HG03442 (cell line): ENCODE measurements around the gene ZNF618.
"Not testable (repeated sequence)": the region's sequence is repeated elsewhere in the genome, so short reads cannot be mapped to it uniquely, and the experiment has no call there.

ENCODE experiments used
- ATAC-seq: cut with Tn5 transposase; IDR thresholded peaks from one replicate; pipeline ENCODE4 v1.9.1; 2021; ENCODE audit warnings: mild to moderate bottlenecking, moderate library complexity; ENCODE audit not compliant: unreplicated experiment

Gene ZNF618

DNA sequence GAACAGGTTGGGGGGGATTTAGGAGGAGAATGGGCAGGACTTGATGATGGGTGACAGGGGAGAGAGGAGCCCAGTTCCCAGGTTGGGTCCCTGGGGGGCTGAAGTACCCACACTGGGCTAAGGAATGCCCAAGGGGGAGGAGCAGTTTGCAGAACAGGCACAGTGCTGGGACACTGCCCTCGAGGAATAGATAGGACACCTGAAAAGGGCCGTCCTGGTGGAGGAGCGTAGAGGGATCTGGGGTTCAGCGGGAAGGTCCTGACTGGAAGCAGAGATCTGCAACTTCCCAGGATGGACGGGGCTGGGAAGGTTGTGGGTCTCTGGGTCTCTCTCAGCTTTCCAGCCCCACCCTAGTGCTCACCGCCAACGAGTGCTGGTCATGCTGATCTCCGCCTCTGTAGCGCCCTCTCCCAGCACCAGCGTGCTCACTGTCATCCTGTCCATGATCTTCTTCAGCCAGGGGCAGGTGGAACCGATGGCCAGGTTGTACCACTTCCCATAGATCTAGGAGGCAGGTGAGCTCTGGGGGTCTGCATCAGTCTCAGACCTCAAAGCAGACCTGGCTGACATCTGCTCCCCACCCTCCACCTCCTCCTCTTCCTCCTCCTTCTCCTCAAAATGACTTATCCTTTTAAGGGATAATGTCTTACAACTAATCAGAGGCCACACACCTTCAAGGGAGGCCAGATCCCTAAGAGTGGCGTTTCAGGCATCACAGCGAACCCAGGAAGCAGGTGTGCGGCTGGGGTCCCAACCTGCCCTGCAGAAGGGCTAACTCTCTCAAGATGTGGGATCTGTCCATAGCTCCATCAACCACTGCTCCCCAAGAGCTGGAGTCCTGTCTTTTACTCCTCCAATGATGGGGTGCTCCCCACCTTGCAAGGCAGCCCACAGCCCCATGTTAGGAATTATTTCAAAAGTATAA lies 200.4 kb downstream of the ZNF618 start:
- no peak for ATAC-seq

DNA sequence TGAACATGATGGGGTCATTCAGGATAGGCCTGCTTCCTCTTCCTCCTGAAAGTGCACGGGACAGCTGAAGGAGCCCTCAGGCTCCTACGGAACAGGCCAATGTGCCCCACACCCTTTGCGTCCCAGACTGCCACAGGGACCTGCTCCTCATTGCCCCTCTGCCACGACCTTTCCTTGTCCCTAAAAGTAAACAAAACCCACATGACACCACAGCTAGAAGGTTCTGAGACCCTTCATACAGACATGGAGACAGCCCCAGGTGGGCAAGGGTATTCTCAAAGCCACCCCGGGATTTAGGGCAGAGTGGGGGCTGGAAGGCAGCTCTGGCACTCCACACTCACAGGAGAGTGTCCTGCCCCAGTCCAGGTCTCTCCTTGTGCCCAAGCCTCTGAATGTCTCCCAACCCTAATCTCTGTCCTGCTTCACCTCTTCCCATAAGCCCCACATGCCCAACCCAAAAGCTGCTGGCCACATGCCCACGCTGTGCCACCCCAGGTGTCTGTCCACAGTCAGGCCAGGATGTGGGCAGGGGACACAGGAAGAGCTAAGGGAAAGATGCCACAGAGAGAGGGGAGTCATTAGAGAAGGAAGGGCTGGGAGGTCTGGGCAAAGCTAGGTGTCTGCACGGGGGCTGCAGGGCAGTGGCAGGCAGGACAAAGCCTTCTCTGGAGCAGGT lies 201.2 kb downstream of the ZNF618 start:
- ATAC-seq, result no peak

DNA sequence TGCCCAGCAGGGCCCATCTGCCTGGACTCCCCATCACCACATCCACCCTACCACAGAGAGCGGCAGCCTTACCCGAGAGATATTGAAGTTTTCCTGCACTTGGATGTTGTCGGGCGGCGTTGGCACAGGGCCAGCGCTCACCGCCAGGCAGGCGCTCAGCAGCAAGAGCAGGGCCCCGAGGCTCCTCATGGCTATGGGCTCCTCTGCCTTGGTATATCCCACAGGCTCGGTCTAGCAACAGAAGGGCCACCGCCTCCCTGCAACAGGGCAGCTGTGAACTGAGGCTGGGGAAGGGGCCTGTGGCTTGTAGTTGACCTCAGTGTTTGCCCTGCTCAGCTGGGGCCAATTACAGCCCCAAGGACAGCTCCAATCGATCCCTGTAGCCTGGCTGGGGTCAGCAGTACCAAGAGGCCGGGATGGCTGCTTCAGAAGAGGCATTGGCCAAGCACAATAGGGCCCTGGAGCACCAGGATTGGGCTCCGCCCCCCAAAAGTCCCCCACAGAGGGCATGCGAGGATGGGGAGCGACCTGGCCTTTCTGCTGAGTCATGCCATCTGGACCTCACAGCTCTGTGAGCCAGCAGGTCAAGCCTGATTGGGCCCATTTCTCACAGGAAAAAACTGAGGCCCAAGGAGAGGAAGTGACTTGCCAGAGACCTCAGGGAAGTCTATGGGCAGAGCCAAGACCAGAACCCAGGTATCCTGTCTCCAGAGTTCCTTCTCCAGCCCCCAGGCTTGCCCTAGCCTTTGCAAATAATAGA lies 202.1 kb downstream of the ZNF618 start, which contains the start of gene AMBP:
Gene AMBP (minus strand): TSS at position 280 of the 760 bp plus-strand sequence. CDS start 91 bp downstream, at position 189.
- no peak for ATAC-seq

DNA sequence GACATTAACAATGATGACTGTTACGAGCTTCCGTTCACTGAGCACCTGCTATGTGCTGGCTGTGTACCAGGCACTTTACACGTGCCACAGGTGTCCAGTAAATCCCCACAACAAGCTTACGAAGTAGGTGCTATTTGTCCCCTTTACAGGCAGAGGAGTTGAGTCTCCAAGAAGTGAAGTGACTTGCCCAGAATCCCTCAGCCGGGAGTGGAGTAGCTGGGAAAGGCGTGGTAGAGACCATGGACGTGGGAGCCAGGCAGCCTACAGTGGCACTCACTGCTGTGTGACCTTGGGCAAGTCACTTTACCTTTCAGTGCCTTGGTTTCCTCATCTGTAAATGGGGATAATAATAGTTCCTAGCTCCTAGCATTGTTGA lies 202.7 kb downstream of the ZNF618 start:
- no peak for ATAC-seq

DNA sequence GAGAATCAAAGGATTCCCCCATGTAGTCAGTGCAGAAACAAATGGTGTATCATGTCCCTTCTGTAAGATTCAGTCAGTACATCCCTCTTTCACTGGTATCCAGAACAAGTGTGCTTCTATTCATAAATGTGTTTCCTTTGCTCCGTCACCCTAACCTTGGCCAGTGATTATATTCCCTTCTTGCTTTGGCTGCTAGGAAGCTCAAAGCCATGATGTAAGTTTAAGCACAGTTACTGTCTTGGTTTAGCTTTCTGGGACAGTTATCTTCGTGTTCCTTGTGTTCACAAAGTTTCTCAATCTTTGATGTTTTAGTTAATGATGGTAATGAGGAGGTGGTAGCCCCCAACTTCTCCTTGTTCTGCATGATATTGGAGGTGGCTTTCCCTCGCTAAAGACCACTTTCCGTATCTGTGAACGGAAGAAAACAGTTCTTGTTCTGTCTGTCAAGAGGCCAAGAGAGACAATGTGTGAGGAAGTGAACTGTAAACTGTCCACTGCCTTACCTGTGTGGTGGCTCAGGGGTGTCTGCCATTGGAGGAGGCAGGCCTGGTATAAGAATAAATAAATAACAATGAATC lies 204.2 kb downstream of the ZNF618 start:
- ATAC-seq, result no peak

DNA sequence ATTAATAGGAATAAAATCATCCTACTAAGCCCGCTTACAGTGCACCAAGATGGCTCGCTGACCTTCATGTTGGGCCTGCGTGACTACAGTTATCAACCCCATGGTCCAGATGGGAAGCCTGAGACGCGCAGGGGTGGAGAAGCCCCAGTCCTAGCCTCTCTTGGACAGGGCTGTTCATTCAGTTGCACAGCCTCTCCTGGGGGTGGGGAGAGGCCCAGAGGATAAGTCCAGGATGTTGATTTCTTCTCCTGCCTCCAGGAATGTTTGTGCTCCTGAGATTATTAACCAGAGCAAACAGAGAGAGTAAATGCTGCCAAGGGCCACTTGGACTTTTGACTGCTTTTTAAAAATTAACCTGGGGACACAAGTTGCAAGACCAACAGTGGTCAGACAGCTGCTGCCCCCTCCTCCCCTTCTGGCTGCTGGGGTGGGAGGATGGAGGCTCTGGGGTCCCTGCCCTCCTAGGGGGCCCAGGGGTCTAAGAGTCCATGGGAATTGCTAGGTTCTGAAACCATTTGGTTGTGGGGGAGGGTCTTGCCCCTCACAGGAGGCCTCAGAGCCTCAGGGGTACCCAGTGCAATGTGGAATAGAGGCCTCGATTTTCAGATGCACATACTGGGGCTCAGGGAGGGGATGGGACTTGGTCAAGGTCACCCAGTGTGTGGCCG lies 204.8 kb downstream of the ZNF618 start:
- ATAC-seq, result no peak

DNA sequence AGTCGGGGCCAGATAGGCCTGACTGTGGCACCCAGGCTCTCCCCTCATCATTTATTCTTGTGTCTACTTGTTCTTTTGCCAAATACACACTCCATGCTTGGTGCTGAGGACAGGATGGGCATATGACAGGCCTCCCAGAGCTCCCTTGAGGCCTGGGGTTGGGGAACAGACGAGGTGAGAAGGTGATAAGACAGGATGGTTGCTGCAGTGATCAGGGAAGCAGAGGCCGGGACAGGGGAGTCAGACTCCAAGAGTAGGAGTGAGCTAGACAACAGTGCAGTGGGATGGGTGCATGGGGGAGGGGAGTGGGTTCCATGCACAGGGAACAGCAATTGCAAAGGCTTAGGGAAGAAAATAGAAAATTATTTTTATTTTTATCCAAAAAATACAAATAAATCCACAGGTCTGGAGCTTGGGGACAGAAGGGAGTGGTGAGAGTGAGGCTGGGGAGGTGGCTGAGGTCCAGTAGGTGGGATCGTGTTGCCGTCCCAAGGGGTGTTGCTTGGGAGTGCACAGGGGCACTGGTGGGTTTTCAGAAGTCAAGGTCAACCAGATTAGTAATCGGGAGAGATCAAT lies 205.4 kb downstream of the ZNF618 start:
- ATAC-seq, result no peak

DNA sequence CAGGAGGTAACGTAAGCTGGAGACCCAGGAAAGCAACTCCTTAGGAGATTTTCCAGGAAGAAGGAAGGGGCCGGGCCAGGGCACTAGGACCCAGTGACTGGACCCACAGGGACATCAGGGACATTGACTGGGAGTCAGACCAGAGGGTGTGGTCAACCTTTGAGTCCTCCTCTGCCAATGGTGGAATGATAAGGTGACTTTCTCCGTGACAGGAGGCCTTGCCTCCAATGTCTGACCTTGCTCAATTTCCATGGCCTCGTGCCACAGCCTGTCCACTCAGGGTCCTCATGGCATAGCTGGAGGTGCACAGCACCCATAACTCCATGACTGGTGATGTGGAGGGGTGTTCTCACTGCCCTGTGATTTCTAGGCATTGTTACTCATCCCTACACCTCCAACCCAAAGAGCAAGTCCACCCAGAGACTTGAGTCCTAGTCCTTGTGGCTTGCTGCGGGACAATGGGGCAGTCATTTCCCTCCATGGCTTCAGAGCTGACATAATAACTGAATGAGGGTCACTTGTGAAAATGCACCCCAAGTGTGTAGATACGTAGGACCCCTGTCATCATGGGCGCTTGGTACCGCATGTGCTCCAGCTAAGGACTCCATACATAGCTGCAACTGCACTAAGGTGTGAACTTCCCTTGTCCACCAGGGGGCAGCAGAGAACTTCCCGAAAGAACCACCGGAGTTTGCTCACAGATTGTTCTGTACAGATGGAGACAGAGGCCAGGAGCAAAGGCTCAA lies 206.1 kb downstream of the ZNF618 start:
- peak; percentile 82 for ATAC-seq

DNA sequence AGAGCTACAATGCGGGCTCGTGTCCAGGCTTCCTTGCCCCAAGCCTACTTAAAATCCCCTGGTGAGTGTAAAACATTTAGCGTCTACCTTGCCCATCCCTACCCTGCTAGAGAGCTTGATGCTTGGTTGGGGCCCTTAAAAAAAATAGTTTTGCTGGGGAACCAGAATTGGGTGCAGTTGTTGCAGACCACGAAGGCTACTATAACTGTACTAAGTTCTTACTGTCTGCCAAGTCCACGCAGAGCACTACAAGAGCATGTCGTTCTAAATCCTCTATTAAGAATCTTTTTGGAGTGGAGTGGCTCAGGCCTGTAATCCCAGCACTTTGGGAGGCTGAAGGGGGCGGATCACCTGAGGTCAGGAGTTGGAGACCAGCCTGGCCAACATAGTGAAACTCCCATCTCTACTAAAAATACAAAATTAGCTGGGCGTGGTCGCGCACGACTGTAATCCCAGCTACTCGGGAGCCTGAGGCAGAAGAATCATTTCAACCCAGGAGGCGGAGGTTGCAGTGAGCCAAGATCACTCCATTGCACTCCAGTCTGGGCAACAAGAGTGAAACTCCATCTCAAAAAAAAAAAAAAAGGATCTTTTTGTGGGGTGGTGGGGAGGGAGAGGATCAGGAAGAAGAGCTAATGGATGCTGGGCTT lies 206.8 kb downstream of the ZNF618 start:
- ATAC-seq, result not testable (repeated sequence)

DNA sequence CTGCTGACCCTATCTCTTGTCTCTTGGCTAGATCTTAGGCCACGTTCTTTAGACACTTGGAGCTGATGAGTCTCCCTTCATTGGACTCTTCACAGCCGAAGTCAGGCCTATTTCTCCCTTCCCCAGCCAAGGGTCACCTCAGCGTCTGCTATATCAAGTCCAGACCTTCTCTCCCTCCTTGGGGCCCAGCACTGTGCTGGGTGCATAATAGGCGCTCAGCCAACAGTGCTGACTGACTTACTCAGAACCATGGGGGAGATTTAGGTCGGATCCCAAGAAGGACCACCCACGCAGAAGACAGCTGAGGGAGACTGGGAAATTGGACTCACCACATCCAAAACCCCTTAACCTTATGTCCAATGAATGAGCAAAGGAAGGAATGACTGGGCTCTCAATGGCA lies 207.6 kb downstream of the ZNF618 start:
- ATAC-seq, result no peak

DNA sequence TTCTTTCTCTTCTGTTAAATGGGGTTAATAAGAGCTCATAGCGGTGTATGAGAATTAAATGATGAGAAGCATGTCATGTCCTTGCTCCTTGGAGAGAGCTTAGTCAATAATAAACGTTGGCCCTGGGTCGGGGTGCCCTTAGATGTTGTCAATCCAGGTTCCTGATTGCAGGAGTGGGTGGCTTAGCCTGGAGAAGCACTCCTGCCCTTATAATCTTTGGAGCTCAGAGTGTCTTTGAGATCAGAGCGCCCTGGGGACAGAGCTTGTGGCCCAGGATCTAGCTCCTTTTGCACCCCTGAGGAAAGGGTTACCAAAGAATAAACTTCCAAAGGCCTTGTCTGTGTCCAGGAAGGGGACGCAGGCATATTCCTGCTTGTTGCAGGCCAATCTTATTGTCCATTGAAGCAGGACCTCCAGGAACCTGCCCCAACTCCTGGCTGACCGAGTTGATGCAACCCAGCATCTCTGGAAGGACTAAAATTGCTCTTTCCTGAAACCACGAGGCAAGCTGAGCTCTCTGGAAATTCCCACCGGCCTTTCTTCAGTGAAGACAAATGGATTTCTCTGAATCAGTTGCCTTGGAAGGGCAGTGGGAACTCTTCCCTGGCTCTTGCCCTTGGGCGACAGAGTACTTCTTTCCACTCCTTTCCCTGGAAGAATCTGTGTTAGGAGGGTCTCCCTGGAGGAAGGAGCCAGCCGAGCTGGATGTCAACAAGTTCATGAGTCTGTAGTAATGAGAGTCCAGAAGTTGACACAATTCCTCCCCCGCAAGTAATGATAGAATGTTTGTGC lies 208.4 kb downstream of the ZNF618 start:
- no peak for ATAC-seq

DNA sequence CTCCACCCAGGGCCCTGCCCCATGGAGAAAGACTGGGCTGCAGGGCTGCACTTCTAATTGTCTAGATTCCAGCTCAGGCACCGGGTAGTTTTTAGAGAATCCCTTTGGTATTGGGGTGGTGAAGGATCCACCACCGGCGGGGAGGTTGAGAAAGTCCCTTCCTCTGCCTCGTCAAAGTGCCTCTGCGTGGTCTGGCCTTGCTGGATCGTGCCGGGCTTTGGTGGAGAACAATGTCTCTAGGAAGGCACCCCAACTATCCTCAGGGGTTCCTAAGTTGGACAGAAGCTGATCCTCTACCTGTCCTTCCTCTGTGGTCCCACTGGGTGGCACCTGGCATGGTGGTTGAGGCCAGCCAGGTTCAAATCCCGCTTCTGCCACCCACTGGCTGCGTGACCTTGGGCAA lies 209.3 kb downstream of the ZNF618 start:
- no peak for ATAC-seq

DNA sequence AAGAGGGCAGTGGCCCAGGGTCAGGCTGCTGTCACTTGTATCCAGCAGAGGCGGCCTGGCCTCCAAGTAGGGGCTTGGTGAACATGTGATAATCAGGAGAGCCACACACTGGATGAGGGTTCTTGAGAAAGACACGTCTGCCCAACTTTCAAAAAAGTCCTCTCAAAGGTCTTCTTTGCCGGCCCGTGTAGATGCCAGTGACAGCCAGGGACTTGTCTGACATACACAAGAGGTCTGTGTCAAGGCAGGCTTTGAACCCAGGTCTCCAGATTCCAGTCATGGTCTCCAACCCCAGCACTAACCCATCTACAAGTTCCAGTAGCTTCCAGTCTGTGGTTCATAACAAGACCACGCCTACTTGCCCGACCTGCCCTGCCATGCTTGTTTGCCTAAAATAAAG lies 209.9 kb downstream of the ZNF618 start:
- no peak for ATAC-seq

DNA sequence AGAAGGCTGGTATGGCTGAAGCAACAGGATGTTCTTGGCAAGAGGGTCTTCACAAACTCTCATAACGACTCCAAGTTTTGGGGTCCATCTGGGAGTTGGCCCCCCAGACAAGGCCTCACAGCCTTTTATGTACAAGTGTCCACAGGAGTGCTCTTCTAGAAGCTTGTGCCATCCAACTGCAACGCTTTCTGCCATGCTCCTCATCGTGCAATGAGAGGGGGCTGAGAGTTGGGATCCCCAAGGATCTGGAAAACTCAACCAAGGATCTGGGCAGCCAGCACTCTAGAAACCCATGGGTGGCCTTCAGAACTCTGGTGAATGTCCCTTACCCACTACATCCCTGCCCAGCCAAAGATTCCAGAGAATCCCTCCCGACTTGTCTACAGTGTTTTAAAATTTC lies 210.5 kb downstream of the ZNF618 start:
- ATAC-seq, result no peak

DNA sequence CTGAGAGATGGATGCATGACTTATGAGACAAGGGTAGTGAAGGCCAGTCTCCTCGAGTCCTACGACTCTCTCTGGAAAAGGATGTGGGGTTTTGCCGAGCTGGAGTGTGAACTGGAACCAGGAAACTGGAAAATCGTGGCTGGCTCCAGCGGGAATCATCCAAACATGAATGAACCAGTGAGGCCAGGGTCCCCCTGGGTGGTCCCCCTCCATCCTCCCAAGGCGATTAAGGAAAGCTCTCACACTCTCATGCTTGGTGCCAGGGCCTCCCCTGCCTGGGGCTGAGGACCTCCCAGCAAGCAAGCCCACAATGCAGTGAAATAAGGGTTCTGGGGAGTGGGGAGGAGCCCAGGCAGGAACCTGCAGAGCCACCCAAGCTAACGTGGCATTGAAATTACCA lies 211.6 kb downstream of the ZNF618 start:
- no peak for ATAC-seq

DNA sequence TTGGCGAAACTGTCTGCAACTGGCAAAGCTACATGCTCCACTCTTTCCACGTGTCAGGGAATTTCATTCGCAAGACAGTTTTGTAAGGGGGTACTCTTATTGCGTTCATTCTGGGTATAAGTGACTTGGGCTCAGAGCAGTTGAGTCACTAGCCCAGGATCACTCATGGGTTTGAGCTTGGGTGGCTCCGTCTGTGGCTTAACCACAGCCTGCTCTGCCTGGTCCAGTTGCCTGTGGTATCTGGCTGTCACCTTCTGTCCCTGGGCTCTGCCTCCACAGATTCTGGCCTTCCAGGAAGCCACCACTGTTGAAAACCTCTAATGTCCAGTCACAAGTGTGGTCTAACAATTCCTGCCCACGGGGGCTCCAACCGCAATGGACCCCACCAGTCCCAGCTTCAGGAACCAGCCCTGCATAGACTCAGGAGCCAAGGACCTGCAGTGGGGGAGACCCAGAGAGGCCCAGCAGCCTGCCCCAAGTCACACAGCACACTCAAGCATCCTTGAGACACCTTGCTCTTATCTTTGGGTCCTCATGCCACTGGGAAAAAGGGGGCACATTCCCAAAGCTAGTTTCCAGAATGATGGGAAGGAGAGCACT lies 212.6 kb downstream of the ZNF618 start:
- ATAC-seq, result no peak

DNA sequence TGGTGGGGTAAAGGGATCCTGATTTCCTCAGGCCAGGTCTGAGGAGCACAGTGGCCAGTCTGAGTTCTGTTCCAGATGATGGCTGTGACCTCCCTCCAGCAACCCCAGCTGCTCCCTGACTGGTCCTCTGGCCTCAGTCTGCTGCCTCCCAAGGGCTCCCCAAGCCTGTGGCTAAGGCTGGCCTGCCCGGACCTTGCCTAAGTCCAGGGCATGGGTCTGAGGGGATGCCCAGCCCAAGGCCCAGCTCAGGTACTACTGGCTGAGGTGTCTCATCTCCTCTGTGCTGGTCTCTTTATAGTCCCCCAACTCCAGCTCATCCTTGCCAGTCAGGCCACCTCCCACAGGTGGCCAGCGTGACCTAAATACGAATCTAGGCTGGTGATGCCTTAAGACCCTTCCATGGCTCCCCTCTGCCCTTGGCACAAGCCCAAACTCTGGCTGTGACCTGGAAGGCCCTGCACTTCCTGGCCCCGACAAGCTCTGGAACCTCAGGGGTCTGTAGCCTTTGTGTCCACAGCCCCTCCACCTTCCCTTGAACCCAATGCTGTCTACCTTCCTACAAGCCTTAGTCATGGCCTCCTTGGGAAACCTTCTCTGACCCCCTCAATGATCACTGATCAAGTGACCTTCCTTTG lies 213.2 kb downstream of the ZNF618 start:
- no peak for ATAC-seq
